HEK293 (cell line): ENCODE measurements around the gene PPIA.

ENCODE experiments used
- BCL11A ChIP-seq: fragments of 450-650 bp; formaldehyde crosslinking; IDR thresholded peaks from 2 replicates; pipeline ENCODE4 v1.5.1; 2016; ENCODE audit warnings: low read depth, missing biosample characterization, missing genetic modification characterization
- KLF10 ChIP-seq: fragments of 450-650 bp; IDR thresholded peaks from 2 replicates; pipeline ENCODE4 v1.5.1; 2018; ENCODE audit warnings: missing biosample characterization, mild to moderate bottlenecking, missing genetic modification characterization
- MYNN ChIP-seq: fragments of 450-650 bp; formaldehyde crosslinking; IDR thresholded peaks from 2 replicates; pipeline ENCODE4 v1.5.1; 2016; ENCODE audit warnings: missing biosample characterization, missing genetic modification characterization, borderline replicate concordance
- OSR2 ChIP-seq: fragments of 450-650 bp; formaldehyde crosslinking; IDR thresholded peaks from 2 replicates; pipeline ENCODE4 v1.5.1; 2016; ENCODE audit warnings: missing biosample characterization, missing genetic modification characterization
- PRDM6 ChIP-seq: fragments of 450-650 bp; formaldehyde crosslinking; IDR thresholded peaks from 2 replicates; pipeline ENCODE4 v1.5.1; 2017; ENCODE audit warnings: missing biosample characterization, missing genetic modification characterization
- ZBTB6 ChIP-seq: fragments of 450-650 bp; formaldehyde crosslinking; IDR thresholded peaks from 2 replicates; pipeline ENCODE4 v1.5.1; 2017; ENCODE audit warnings: missing biosample characterization, missing genetic modification characterization
- ZEB2 ChIP-seq: fragments of 450-650 bp; formaldehyde crosslinking; IDR thresholded peaks from 2 replicates; pipeline ENCODE4 v1.5.1; 2016; ENCODE audit warnings: missing biosample characterization, missing genetic modification characterization
- ZNF114 ChIP-seq: fragments of 450-650 bp; formaldehyde crosslinking; IDR thresholded peaks from 2 replicates; pipeline ENCODE4 v1.5.0; 2017; ENCODE audit warnings: missing biosample characterization, missing genetic modification characterization
- ZNF133 ChIP-seq: fragments of 450-650 bp; formaldehyde crosslinking; IDR thresholded peaks from 2 replicates; pipeline ENCODE4 v1.5.1; 2016; ENCODE audit warnings: missing biosample characterization, missing genetic modification characterization
- ZNF157 ChIP-seq: fragments of 450-650 bp; formaldehyde crosslinking; IDR thresholded peaks from 2 replicates; pipeline ENCODE4 v1.5.1; 2016; ENCODE audit warnings: missing biosample characterization, missing genetic modification characterization
- ZNF174 ChIP-seq: fragments of 450-650 bp; formaldehyde crosslinking; IDR thresholded peaks from 2 replicates; pipeline ENCODE4 v1.5.0; 2017; ENCODE audit warnings: missing biosample characterization, mild to moderate bottlenecking, missing genetic modification characterization
- ZNF266 ChIP-seq: fragments of 450-650 bp; formaldehyde crosslinking; IDR thresholded peaks from 2 replicates; pipeline ENCODE4 v1.5.1; 2016; ENCODE audit warnings: missing biosample characterization, missing genetic modification characterization, low read depth
- ZNF362 ChIP-seq: fragments of 450-650 bp; formaldehyde crosslinking; IDR thresholded peaks from 2 replicates; pipeline ENCODE4 v1.5.1; 2016; ENCODE audit warnings: missing biosample characterization, missing genetic modification characterization
- ZNF37A ChIP-seq: fragments of 450-650 bp; IDR thresholded peaks from 2 replicates; pipeline ENCODE4 v1.5.1; 2018; ENCODE audit warnings: missing biosample characterization, missing genetic modification characterization
- ZNF518A ChIP-seq: fragments of 450-650 bp; formaldehyde crosslinking; conservative IDR thresholded peaks from 2 replicates; pipeline ENCODE4 v1.5.1; 2016; ENCODE audit warnings: low read depth, missing biosample characterization, missing genetic modification characterization
- ZNF521 ChIP-seq: fragments of 450-650 bp; formaldehyde crosslinking; IDR thresholded peaks from 2 replicates; pipeline ENCODE4 v1.5.1; 2017; ENCODE audit warnings: missing biosample characterization, mild to moderate bottlenecking, missing genetic modification characterization
- ZNF677 ChIP-seq: fragments of 450-650 bp; IDR thresholded peaks from 2 replicates; pipeline ENCODE4 v1.5.0; 2018; ENCODE audit warnings: missing biosample characterization, mild to moderate bottlenecking, missing genetic modification characterization, moderate library complexity
- ZNF776 ChIP-seq: fragments of 450-650 bp; formaldehyde crosslinking; IDR thresholded peaks from 2 replicates; pipeline ENCODE4 v1.5.0; 2017; ENCODE audit warnings: missing biosample characterization, missing genetic modification characterization, borderline replicate concordance
- ZNF830 ChIP-seq: fragments of 450-650 bp; IDR thresholded peaks from 2 replicates; pipeline ENCODE4 v1.5.0; 2018; ENCODE audit warnings: missing biosample characterization, missing genetic modification characterization, low read depth, mild to moderate bottlenecking, moderate library complexity
- ZSCAN5A ChIP-seq: fragments of 450-650 bp; formaldehyde crosslinking; IDR thresholded peaks from 2 replicates; pipeline ENCODE4 v1.5.1; 2016; ENCODE audit warnings: missing biosample characterization, missing genetic modification characterization
- ZXDB ChIP-seq: fragments of 450-650 bp; formaldehyde crosslinking; IDR thresholded peaks from 2 replicates; pipeline ENCODE4 v1.5.1; 2016; ENCODE audit warnings: missing biosample characterization, missing genetic modification characterization

PPIA gene

GRCh38 chr7:44819292-44819691 is 22.8 kb downstream of the PPIA start (continued):
- no peak for TF ChIP-seq ZNF518A (tag by site-specific recombination)
- no peak for TF ChIP-seq OSR2 (tag by site-specific recombination)
- TF ChIP-seq ZSCAN5A, result no peak
- no peak for TF ChIP-seq ZNF266 (tag by site-specific recombination)
- no peak for TF ChIP-seq MYNN (tag by site-specific recombination)
- TF ChIP-seq ZNF133 (tag by site-specific recombination), result no peak
- TF ChIP-seq ZNF174 (tag by site-specific recombination), result no peak
- TF ChIP-seq ZNF521 (tag by site-specific recombination), result no peak
- TF ChIP-seq ZNF37A, result no peak
- no peak for TF ChIP-seq ZNF776 (tag by site-specific recombination)
- TF ChIP-seq BCL11A, result no peak
- TF ChIP-seq ZNF830 (tag by site-specific recombination), result no peak
- 0 out of 2 replicates have a peak, but pooled peaks have one; percentile 14 for TF ChIP-seq ZEB2
- no peak for TF ChIP-seq ZBTB6 (tag by site-specific recombination)
- peak; percentile 74 for TF ChIP-seq PRDM6
- TF ChIP-seq ZNF677 (tag by site-specific recombination), result no peak
- no peak for TF ChIP-seq ZNF362
- no peak for TF ChIP-seq ZNF114 (tag by site-specific recombination)
- TF ChIP-seq KLF10 (tag by site-specific recombination), result no peak
- no peak for TF ChIP-seq ZNF157 (tag by site-specific recombination)
- TF ChIP-seq ZXDB (tag by site-specific recombination), result no peak
